Effector memory CD4-positive, alpha-beta T cell (primary cell): ENCODE results near the gene ACO1.

Experiments used
- DNase-seq, 3 donors: peaks; one replicate each; pipeline ENCODE4 v3.0.0-alpha.2; 2020
- H3K27ac ChIP-seq: 2 replicates; pipeline ENCODE4 v1.7.0; 2013; ENCODE audit warnings: mild to moderate bottlenecking, low read length, moderate library complexity; ENCODE audit not compliant: insufficient read depth, poor library complexity, severe bottlenecking
- H3K27me3 ChIP-seq: replicated peaks from 2 replicates; pipeline ENCODE4 v1.7.0; 2013; ENCODE audit warnings: mild to moderate bottlenecking, low read length; ENCODE audit not compliant: insufficient read depth, control insufficient read depth, poor library complexity, severe bottlenecking
- H3K36me3 ChIP-seq: 2 replicates; pipeline ENCODE4 v1.7.0; 2013; ENCODE audit warnings: mild to moderate bottlenecking, low read length, moderate library complexity; ENCODE audit not compliant: control insufficient read depth, insufficient read depth
- H3K4me1 ChIP-seq: 2 replicates; pipeline ENCODE4 v1.7.0; 2013; ENCODE audit warnings: low read length, mild to moderate bottlenecking; ENCODE audit not compliant: control insufficient read depth, insufficient read depth, poor library complexity, severe bottlenecking
- H3K4me3 ChIP-seq: 2 replicates; pipeline ENCODE4 v1.7.0; 2013; ENCODE audit warnings: low read length, low read depth, mild to moderate bottlenecking; ENCODE audit not compliant: insufficient read depth, poor library complexity, severe bottlenecking
- H3K9me3 ChIP-seq: 2 replicates; pipeline ENCODE4 v1.7.0; 2013; ENCODE audit warnings: mild to moderate bottlenecking, low read length, moderate library complexity; ENCODE audit not compliant: control insufficient read depth

Gene ACO1

DNA sequence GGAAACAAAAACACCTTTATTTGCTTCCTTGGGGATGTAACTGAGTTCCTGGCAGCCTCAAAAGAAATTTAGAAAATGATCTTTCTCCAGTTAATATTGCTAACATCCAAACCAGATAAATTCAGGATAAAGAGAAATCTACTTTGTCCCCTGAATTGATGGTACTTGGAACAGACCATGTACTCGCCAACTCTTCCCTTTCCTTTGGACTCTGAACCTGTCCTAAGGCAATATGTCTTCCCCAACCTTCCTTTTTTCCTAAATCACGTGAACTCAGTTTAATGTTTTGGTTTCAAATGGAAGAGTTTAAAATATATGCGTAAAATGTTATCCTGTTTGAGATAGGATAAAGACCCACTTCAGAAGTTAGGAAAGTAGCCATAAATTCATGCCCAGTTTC, 28.0 kb downstream of the ACO1 start:
- no peak overlapping the region for H3K4me3 ChIP-seq
- H3K27ac ChIP-seq, result no peak overlapping the region
- no peaks in the 10 kb centered on the region for H3K9me3 ChIP-seq
- no peak for DNase-seq
- H3K4me1 ChIP-seq, result no peaks in the 10 kb centered on the region
- peaks cover 15% of the 10 kb centered on the region for H3K36me3 ChIP-seq
- H3K27me3 ChIP-seq, result no peaks in the 10 kb centered on the region

DNA sequence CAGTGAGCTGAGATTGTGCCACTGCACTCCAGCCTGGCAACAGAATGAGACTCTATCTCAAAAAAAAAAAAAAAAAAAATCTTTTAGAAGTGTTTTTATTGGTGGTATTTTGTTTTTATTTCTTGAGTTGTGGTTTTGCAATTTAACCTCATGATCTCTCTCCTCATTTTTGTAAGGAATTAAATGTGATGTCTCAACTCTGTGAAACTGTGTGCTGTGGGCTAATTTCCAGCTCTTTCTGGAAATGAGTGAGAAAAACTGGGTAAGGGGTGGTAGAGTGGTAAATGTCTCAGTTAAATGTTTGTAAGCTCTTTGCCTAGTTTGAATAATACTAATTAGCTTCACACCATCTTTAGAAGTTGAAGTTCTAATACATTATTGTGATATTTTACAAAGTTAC, 29.0 kb downstream of the ACO1 start:
- H3K4me1 ChIP-seq, result no peaks in the 10 kb centered on the region
- H3K27ac ChIP-seq, result no peak overlapping the region
- peaks cover 12% of the 10 kb centered on the region for H3K36me3 ChIP-seq
- DNase-seq, result no peak
- no peaks in the 10 kb centered on the region for H3K9me3 ChIP-seq
- H3K4me3 ChIP-seq, result no peak overlapping the region
- no peaks in the 10 kb centered on the region for H3K27me3 ChIP-seq

DNA sequence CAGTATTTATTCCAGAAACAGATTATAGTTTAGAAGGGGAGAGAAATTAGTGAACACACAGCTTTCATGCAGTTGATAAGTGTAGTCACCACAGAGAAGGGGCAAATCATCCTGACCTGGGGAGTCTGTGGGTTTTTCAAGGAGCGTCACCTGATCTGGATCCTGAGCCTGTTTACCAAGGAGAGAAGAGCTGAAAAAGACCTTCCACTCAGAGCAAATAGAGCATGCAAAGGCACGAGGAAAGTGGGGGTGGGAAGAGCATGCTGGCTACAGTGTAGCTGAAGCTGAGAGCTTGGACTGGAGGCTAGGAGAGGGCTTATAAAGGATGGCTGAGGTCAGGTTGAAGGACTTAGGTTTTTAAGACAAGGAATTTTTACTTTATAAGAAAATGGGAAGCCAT, 30.4 kb downstream of the ACO1 start:
- Histone ChIP-seq H3K27me3 (no peaks in the 10 kb centered on the region), H3K36me3 (peaks cover 5% of the 10 kb centered on the region), H3K27ac (no peak overlapping the region), H3K4me3 (no peak overlapping the region), H3K4me1 (no peaks in the 10 kb centered on the region), H3K9me3 (no peaks in the 10 kb centered on the region)
- no peak for DNase-seq

DNA sequence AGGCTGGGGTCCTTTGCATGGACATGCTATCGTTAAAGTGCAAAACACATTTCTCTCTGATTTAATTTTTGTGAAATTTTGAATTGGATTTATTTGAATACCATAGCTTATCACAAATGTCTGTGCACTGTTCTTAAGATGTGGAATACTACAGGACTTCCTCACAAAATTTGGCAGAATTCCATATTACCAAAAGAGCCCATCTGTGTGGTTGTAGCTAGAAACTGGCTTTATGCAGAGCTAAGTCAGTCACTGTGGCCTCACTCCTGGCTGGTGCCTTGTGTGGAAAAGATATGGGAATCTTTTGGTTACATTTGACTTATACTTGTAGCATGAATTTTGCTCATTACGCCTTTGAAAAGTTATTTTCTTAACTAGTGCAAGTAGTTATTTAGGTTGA, 35.5 kb downstream of the ACO1 start:
- peaks cover 5% of the 10 kb centered on the region for H3K36me3 ChIP-seq
- no peak overlapping the region for H3K27ac ChIP-seq
- no peaks in the 10 kb centered on the region for H3K9me3 ChIP-seq
- DNase-seq, result no peak
- H3K4me3 ChIP-seq, result no peak overlapping the region
- H3K4me1 ChIP-seq, result no peaks in the 10 kb centered on the region
- H3K27me3 ChIP-seq, result no peaks in the 10 kb centered on the region

DNA sequence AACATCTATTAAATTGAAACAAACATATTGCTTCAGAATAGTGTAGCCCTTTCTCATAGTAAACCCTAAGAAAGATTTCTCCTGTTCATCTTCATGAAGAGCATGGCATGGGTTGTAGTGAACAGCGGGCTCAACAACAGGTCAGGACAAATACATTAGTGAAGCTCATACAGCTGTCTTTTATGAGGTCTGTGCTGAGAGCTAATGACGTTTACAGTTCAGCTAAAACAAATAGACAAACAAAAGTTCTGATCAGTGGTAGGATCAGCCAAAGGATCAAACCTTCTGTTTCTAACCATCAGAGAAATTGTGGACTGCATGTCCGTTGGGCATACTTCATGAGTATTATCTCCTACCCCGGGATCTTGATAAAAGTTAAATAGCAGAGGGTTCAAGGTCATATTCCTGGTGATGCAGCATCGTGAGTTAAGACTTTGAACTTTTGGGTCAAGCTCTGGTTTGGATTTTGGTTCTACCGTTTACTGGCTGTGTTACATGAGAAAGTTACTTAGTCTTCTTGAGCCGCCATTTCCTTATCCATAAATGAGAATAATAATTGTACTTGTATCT, 37.9 kb downstream of the ACO1 start:
- Histone ChIP-seq H3K27ac (no peak overlapping the region), H3K4me1 (no peaks in the 10 kb centered on the region), H3K4me3 (no peak overlapping the region), H3K27me3 (no peaks in the 10 kb centered on the region), H3K36me3 (peaks cover 8% of the 10 kb centered on the region), H3K9me3 (no peaks in the 10 kb centered on the region)
- DNase-seq, result no peak

DNA sequence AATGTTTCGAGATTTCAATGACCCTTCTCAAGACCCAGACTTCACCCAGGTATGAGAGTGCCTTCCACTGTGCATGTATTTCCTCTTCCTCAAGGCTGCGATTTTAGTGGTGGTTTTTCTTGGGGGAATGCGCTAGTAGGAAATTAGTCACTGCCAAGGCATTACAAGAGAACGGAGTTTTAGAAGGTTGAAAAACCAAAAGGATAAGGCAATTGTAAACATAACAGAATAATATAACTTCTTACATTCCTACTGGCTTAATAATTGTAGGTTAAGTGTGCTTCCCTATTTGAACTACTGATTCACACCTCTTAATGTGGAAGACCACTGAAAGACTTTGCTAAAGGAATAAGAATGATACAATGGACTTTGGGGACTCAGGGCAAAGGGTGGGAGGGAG, 38.9 kb downstream of the ACO1 start:
- H3K4me1 ChIP-seq, result no peaks in the 10 kb centered on the region
- no peaks in the 10 kb centered on the region for H3K27me3 ChIP-seq
- H3K4me3 ChIP-seq, result no peak overlapping the region
- no peaks in the 10 kb centered on the region for H3K9me3 ChIP-seq
- H3K36me3 ChIP-seq, result peaks cover 8% of the 10 kb centered on the region
- no peak overlapping the region for H3K27ac ChIP-seq
- no peak for DNase-seq

DNA sequence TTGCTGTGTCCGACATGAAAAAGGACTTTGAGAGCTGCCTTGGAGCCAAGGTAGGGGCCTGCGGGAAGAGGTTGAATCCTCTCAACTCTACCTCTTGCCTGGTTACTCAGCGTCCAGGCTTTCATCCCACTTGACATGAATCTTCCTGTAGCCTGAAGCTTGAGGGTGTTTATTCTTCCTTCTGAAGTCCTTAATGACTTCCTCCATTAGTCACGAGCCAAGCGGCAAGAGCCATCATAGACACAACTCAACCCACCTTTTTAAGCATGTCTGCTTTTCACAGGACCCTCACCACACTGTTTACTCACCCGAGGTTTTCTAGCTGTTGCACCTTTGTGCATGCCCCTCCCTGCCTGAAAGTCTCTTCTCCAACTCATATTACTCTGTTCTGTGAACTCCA, 40.2 kb downstream of the ACO1 start:
- Histone ChIP-seq H3K27me3 (no peaks in the 10 kb centered on the region), H3K36me3 (peaks cover 8% of the 10 kb centered on the region), H3K4me1 (no peaks in the 10 kb centered on the region), H3K4me3 (no peak overlapping the region), H3K9me3 (no peaks in the 10 kb centered on the region), H3K27ac (no peak overlapping the region)
- no peak for DNase-seq

DNA sequence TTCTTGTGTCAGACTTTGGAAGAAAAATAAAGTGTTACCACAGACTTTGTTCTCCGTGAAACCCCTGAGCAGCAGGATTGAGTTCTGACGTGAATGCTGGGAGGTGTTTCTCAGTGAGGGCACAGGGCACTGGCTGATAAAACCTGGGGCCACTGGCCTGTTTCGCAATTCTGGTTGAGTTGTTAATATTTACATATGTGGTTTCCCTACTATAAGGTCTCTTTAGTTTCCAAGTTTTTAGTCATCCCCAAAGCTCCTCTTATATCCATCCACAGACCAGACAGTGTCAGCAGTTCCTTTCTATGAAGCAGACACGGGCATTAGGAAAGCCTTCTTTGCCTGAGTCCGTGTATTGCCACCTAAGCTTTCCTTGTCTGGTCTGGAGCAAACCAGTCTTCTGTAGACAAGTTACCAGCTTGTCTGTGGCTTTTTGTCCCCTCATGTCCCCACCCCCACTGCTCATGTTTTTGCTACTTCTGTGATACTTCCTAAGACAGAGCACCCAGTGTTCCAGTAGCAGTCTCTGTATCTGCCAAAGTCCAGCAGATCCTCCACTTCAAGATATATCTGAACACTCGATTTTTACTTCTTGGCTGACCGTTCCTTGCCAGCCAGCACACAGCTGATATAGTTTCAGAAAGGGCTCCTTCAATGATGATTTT, 42.0 kb downstream of the ACO1 start:
- Histone ChIP-seq H3K27me3 (no peaks in the 10 kb centered on the region), H3K4me1 (no peaks in the 10 kb centered on the region), H3K9me3 (no peaks in the 10 kb centered on the region), H3K27ac (no peak overlapping the region), H3K4me3 (no peak overlapping the region), H3K36me3 (peaks cover 8% of the 10 kb centered on the region)
- no peak for DNase-seq

DNA sequence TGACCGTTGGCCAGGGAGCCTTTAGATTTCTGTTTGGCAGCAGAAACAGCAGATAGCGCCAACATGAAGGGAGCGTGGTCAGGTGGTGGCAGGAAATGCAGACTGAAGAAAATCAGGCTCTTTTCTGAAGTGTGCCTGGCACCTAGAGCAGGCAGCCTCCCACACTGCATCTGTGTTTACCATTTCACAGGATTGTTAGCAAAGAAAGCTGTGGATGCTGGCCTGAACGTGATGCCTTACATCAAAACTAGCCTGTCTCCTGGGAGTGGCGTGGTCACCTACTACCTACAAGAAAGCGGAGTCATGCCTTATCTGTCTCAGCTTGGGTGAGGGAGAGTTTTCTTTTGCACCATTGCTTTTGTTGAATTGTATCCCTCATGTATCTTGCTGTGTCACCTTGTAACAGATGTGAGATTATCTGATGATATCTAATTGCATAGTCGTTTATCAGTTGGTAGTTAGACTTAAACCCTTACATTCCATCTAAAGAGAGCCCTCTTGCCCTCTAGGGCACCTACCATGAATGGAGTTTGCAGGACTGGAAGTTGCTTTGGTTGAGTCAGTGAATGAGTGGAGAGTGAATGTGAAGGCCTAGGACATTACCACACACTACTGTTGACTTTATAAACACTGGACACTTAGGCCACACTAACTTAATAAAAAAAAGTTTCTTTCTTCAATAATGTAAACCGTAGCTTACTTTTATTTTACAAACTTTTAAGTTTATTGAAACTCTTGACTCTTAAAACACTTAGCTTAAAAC, 42.8 kb downstream of the ACO1 start:
- no peak for DNase-seq
- Histone ChIP-seq H3K36me3 (peaks cover 8% of the 10 kb centered on the region), H3K4me1 (no peaks in the 10 kb centered on the region), H3K27ac (no peak overlapping the region), H3K4me3 (no peak overlapping the region), H3K9me3 (no peaks in the 10 kb centered on the region), H3K27me3 (no peaks in the 10 kb centered on the region)

DNA sequence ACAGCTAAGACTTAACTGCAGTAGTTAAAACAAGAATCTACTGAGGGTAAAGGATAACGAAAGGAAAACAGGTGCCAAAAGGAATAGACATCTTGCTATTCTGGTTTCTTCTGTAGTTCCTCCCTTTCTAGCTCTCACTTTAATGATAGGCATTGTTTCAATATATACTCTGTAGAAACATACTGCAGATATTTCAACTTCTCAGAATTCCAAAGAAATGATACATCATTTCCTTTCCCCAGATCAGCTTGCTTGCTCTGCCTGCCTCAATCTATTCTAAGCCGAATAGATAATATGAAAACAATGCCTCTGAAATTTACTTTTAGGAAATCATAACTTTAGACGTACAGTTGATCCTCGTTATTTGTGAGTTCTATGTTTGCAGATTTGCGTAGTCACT, 46.3 kb downstream of the ACO1 start:
- Histone ChIP-seq H3K4me1 (no peaks in the 10 kb centered on the region), H3K27me3 (no peaks in the 10 kb centered on the region), H3K9me3 (no peaks in the 10 kb centered on the region), H3K27ac (no peak overlapping the region), H3K4me3 (no peak overlapping the region), H3K36me3 (peaks cover 11% of the 10 kb centered on the region)
- DNase-seq, result no peak
